ENCODE data around the gene SSR2.

DNA sequence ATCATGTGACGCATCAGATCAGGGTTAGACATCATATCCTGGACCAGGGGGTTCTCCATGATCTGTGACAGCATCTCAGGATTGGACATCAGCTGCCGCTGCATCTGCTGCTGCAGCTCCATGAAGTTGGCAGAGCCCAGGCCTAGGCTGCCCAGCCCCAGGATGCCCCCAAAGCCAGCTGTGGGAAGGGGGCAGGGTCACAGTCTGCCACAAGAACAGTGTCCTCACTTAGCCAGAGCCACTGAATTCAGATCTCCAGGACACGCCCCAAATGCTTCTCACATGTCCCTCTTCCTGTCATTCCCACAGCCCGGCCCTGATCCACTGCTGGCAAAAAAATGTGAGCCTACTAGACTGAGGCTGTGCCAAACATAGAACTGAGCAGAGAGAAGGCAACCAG is 29.6 kb upstream of the SSR2 start:
- TF ChIP-seq, protein P1, sequence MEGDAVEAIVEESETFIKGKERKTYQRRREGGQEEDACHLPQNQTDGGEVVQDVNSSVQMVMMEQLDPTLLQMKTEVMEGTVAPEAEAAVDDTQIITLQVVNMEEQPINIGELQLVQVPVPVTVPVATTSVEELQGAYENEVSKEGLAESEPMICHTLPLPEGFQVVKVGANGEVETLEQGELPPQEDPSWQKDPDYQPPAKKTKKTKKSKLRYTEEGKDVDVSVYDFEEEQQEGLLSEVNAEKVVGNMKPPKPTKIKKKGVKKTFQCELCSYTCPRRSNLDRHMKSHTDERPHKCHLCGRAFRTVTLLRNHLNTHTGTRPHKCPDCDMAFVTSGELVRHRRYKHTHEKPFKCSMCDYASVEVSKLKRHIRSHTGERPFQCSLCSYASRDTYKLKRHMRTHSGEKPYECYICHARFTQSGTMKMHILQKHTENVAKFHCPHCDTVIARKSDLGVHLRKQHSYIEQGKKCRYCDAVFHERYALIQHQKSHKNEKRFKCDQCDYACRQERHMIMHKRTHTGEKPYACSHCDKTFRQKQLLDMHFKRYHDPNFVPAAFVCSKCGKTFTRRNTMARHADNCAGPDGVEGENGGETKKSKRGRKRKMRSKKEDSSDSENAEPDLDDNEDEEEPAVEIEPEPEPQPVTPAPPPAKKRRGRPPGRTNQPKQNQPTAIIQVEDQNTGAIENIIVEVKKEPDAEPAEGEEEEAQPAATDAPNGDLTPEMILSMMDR (IDR thresholded peaks at IDR 0.05), result no peak
- TF ChIP-seq POLR2AphosphoS5 (IDR thresholded peaks at IDR 0.05) (no peak), POLR2A (IDR thresholded peaks at IDR 0.05) (no peak)
